ENCODE results near the gene NR4A1. TPM values are rescaled to one million over a fixed set of nuclear protein-coding genes. Genes with fewer than 3 reads are reported as not detected.

NR4A1 gene
- total and polyA plus RNA-seq, 9 of the 15 experiments (the other 6 are each of a cell fraction or from before 2014, with no cell fraction given): 0.07 to 4.7 (median 1.9) TPM; not detected in 1

GRCh38 chr12:52083638-52083996 lies 32.4 kb downstream of the NR4A1 start:
- ChIA-PET CTCF (ENCODE audit: low intra/inter-chr PET ratio) (interaction anchor here (0.7 to 8.1 kb wide), 6 partner anchors 17 to 90 kb away, joined by 3 to 242 read pairs (median 6); no protein-coding TSS in a partner anchor), POLR2A (interaction anchor here (0.7 to 1.0 kb wide), 3 partner anchors 50 to 79 kb away, joined by 3 read pairs; no protein-coding TSS in a partner anchor)
- H3K4me2 ChIP-seq (ENCODE audit: insufficient read depth, low read length): no peak overlapping the region

More at GRCh38 chr12:52083638-52083996, 32.4 kb downstream of the NR4A1 start:
- Histone ChIP-seq H3K4me3 (no peak overlapping the region), H3K9me3 (replicated peaks; ENCODE audit: control insufficient read depth, insufficient read depth, low read depth, low read length) (no peaks in the 10 kb centered on the region), H3K9ac (ENCODE audit: insufficient read depth in 1 of 2, low read depth in 2 of 2, low read length in 2 of 2) (no peak overlapping the region), H3K27me3 (ENCODE audit: control insufficient read depth in 2 of 2, insufficient read depth in 2 of 2, low read length in 2 of 2) (peaks cover 32 to 42% of the 10 kb centered on the region in 2 experiments; a peak in 4 of 5 replicates), H3K36me3 (ENCODE audit: control insufficient read depth, insufficient read depth, low read length) (peaks cover 5% of the 10 kb centered on the region; the same call in 1 of the 3 replicates), H2AFZ (ENCODE audit: low read depth, low read length) (no peak overlapping the region), H4K20me1 (replicated peaks; ENCODE audit: control insufficient read depth, insufficient read depth, low read length) (0 out of 2 replicates have a peak, but pooled peaks cover 14% of the 10 kb centered on the region), H3K4me1 (replicated peaks in 1 of 2; ENCODE audit: control insufficient read depth in 2 of 2, insufficient read depth in 2 of 2, low read length in 2 of 2) (peaks cover 0 to 10% of the 10 kb centered on the region in 2 experiments; a peak in 1 of 5 replicates), H3K79me2 (ENCODE audit: control insufficient read depth, insufficient read depth, low read length) (no peaks in the 10 kb centered on the region), H3K27ac (ENCODE audit: extremely low read depth, low read depth, low read length) (no peak overlapping the region), H3K9me1 (ENCODE audit: control insufficient read depth, insufficient read depth, low read length) (no peaks in the 10 kb centered on the region)
- FAIRE-seq (no peak), DNase-seq (ENCODE audit: extremely low read depth in 1 of 4, low spot score in 3 of 4) (no peak), ATAC-seq (no peak)
- in situ Hi-C loops (cut with MboI) (loop anchor here (5.0 kb wide), 1 partner anchor 56 kb away; no protein-coding TSS in a partner anchor), intact Hi-C loops (cut with micrococcal nuclease) (loop anchor here (1.0 to 5.0 kb wide), 2 partner anchors 39 to 58 kb away; no protein-coding TSS in a partner anchor)
- no peak for TF ChIP-seq ZMIZ1 (IDR thresholded peaks at IDR 0.05; ENCODE audit: low read depth in 2 of 2, low read length in 2 of 2)
- no peak for TF ChIP-seq EZH2 (IDR thresholded peaks at IDR 0.05; ENCODE audit: borderline replicate concordance, low read depth, low read length)
- 0% methylated on average over 2 of the region's 2 CpGs for WGBS (ENCODE audit: insufficient coverage, low coverage, missing lambda C conversion rate)
- no TSS peak for BruUV-seq (replicated peaks)

All from K562 (cell line).